AG04449 (cell line): Measurements from ENCODE around the gene CAMTA1.

Experiments used
- CTCF ChIA-PET: fragments of 350-600 bp; formaldehyde crosslinking; extraction: SDS; loops from one replicate; lab custom pipeline; 2021; ENCODE audit warnings: antibody characterized with exemption; lab: Yijun Ruan, JAX
- POLR2A ChIA-PET: fragments of 400-600, 350-600 bp; formaldehyde crosslinking; extraction: SDS; loops from one replicate; lab custom pipeline; 2020; ENCODE audit warnings: antibody characterized with exemption, inconsistent platforms; lab: Yijun Ruan, JAX
- DNase-seq: peaks from one replicate; pipeline ENCODE4 v3.0.0-alpha.2; 2010; ENCODE audit warnings: low read depth, low spot score
- H3K4me3 ChIP-seq: 2 replicates; pipeline ENCODE4 v1.5.1; 2011; ENCODE audit warnings: low read depth, mild to moderate bottlenecking, control low read depth, low read length
- TF ChIP-seq, protein P1 (sequence below): IDR thresholded peaks from one replicate; pipeline ENCODE4 v1.5.1; 2011; ENCODE audit warnings: mild to moderate bottlenecking, moderate library complexity, low read length, control low read depth, inconsistent platforms; ENCODE audit not compliant: insufficient read depth; ENCODE audit errors: missing control alignments

The CAMTA1 gene

DNA sequence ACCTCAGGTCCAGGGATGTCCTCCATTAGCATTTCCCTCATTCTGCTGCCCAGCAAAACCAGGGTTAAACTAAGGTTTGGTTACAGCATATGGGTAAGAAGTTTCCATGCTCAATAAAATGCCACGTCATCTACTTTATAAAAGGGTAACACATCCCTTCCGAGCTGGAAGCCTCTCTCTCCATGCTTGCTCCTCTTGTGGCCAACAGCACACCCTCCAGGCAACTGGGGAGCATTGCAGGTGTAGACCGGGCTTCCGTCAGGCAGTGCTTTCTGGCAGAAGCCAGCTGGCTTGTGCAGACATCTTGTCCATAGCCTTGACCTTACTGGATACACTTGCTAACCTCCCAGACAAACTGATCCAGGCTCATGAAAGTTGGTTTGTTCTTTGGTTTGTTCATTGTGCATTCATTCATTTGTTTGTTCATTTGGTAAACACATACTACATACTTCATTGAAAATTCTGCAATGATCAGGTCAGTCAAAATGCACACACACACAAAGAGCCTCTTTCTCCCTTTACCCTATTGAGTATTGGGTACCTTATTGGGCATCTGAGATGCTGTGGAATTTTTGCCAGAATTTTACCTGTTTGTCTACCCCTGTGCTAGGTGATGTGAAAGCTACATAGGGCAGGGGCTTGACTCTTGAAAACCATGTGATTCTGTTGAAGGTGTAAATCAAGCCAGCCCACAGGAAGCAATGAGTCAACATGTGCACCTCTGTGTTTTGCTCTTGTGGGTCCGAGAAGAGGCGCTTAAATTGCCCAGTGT is 422.8 kb downstream of the CAMTA1 start:
- DNase-seq, result no peak
- no peak overlapping the region for H3K4me3 ChIP-seq

DNA sequence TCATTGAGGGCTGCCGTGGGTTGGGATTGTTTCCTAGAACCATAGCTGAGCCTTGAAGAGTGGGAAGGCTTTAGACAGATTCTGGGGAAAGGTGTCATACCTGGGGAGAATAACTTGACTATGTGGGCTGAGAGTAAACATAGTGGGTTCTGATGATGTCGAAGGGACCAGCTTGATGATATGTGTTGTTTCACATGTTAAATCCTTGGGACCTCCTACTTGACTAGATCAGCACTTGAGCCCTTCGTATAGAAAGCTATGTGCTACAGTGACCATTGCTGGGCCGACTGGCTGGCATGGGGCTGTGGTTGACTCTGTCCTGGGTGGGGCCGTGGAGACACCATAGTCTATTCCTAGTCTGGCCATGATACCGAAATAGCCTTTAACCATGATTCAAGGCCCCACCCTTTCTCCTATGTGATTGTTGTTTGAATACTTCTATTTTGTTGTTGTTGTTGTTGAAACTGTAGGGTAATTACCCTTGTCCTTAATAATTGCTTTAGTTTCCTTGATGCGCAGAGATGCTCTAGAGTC is 423.5 kb downstream of the CAMTA1 start:
- POLR2A ChIA-PET, result no interaction called here
- TF ChIP-seq, protein P1, sequence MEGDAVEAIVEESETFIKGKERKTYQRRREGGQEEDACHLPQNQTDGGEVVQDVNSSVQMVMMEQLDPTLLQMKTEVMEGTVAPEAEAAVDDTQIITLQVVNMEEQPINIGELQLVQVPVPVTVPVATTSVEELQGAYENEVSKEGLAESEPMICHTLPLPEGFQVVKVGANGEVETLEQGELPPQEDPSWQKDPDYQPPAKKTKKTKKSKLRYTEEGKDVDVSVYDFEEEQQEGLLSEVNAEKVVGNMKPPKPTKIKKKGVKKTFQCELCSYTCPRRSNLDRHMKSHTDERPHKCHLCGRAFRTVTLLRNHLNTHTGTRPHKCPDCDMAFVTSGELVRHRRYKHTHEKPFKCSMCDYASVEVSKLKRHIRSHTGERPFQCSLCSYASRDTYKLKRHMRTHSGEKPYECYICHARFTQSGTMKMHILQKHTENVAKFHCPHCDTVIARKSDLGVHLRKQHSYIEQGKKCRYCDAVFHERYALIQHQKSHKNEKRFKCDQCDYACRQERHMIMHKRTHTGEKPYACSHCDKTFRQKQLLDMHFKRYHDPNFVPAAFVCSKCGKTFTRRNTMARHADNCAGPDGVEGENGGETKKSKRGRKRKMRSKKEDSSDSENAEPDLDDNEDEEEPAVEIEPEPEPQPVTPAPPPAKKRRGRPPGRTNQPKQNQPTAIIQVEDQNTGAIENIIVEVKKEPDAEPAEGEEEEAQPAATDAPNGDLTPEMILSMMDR, result no peak
- H3K4me3 ChIP-seq, result no peak overlapping the region
- CTCF ChIA-PET, result interaction anchor here (1.1 to 4.3 kb wide), 11 partner anchors 9 to 490 kb away, joined by 3 to 68 read pairs (median 8); no protein-coding TSS in a partner anchor
- DNase-seq, result no peak

More for the DNA sequence above, 422.8 kb downstream of the CAMTA1 start:
- CTCF ChIA-PET, result interaction anchor here (0.7 to 4.3 kb wide), 16 partner anchors 9 to 489 kb away, joined by 3 to 68 read pairs (median 4); no protein-coding TSS in a partner anchor
- TF ChIP-seq, protein P1, result peak; percentile 71
- POLR2A ChIA-PET, result no interaction called here

DNA sequence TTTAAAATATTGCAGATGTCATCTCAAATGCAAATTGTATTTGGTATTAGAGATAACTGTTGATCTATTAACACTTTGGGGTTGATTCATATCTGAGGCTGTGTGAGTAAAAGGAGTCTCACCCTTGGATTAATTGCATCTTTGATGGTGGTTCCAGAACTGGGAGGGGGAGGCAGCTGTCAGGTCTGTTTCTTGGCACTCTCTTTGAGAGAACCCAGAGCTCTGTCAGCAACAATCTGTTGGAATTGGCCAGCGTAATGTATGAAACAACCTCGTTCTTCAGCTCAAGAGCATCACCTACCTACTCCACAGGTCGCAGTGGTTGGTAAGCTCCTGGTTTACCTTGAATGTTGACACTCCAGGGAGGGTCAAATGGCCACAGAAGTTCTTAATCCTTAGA is 424.1 kb downstream of the CAMTA1 start:
- H3K4me3 ChIP-seq, result no peak overlapping the region
- TF ChIP-seq, protein P1, result no peak
- ChIA-PET POLR2A (no interaction called here), CTCF (interaction anchor here (1.1 to 4.3 kb wide), 7 partner anchors 13 to 490 kb away, joined by 3 to 68 read pairs (median 11); no protein-coding TSS in a partner anchor)
- DNase-seq, result no peak

DNA sequence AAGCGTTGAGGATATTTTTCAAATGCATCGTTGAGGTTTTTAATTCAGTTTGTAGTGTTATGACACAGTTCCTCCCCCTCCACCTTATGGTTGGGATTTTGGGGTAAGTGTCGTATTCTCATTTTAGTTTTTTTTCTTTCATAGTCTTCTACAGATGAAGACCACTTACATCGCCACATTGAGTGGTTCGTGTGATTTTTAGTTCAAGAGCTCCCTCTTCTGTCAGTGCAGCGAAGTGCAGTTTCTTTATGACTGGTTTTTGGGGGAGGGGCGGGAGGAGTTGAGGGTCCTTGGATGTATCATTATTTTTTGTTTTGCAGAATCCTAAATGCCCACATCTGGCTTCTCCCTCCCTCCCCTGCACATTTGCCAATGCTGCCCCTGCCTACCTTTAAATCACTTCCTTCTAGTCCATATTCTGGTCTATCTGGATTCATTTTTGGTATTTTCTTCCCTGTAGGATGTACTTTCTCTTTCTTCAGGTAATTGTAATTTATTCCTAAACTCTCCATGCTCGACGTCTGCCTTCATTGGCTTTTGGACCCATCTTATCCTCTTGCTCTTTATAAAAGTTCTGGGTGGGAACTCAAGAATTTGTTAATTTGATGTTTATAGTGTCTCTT is 433.1 kb downstream of the CAMTA1 start:
- ChIA-PET CTCF (interaction anchor here (0.7 to 6.0 kb wide), 8 partner anchors 11 to 502 kb away, joined by 3 to 46 read pairs (median 3); no protein-coding TSS in a partner anchor), POLR2A (no interaction called here)
- TF ChIP-seq, protein P1, result peak; percentile 57
- DNase-seq, result no peak
- no peak overlapping the region for H3K4me3 ChIP-seq

DNA sequence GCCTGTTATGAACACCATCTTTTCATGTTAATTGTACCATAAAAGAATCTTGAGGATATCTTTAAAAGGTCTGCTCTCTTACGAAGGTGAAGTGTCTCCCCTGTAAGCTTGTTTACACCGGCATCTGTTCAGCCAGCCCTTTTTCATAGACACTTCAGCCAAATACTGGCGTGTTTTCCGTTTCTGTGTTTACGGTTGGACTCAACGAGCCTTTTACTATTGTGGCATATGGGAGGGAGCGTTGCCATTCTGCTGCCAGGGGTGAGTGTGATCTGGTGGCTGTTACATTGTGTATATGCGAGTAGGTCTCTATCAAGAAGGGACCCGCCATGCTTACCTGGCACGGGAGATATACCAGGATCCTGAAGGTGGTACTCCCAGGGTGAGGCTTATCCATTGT is 433.8 kb downstream of the CAMTA1 start:
- ChIA-PET CTCF (interaction anchor here (0.7 to 6.0 kb wide), 5 partner anchors 11 to 176 kb away, joined by 3 to 46 read pairs (median 5); no protein-coding TSS in a partner anchor), POLR2A (no interaction called here)
- TF ChIP-seq, protein P1, result no peak
- no peak overlapping the region for H3K4me3 ChIP-seq
- no peak for DNase-seq

DNA sequence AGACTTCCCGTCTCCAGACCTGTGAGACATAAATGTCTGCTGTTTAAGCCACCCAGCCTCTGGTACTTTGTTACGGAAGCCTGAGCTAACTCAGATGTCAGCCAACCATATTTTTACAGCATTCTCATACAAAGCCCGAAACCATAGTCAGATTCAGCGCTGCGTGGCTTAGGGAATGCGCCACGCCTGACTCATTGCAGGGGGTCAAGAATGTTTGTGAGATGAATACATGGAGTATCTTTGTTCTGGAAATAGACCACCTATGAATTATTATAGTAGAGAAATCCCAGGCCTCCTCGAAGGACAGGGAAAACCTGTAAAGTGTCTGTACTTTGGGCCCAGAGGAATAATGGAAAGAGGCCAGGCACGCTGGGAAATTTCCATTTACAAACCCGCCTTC is 434.8 kb downstream of the CAMTA1 start:
- CTCF ChIA-PET, result interaction anchor here (0.8 to 6.0 kb wide), 5 partner anchors 29 to 519 kb away, joined by 3 to 46 read pairs (median 3); partner anchors contain the start of gene DNAJC11
- peak; percentile 42 for DNase-seq
- TF ChIP-seq, protein P1, result no peak
- H3K4me3 ChIP-seq, result no peak overlapping the region
- POLR2A ChIA-PET, result interaction anchor here (0.7 kb wide), 1 partner anchor 425 kb away, joined by 3 read pairs; no protein-coding TSS in a partner anchor
